HFF-Myc (cell line): ENCODE results near the gene FBXW11.
A peak's percentile ranks its signal among the peaks of the same experiment; 100 is the strongest.

ENCODE experiments used
- DNase-seq: peaks from one replicate; pipeline ENCODE4 v3.0.0-alpha.2; 2011; ENCODE audit warnings: low read depth; ENCODE audit errors: extremely low read depth
- H3K4me3 ChIP-seq: replicated peaks from 2 replicates; pipeline ENCODE4 v1.5.1; 2011; ENCODE audit warnings: low read depth, mild to moderate bottlenecking, control low read depth, low read length
- TF ChIP-seq, protein P1 (sequence below): IDR thresholded peaks from 2 replicates; pipeline ENCODE4 v1.5.1; 2012; ENCODE audit warnings: mild to moderate bottlenecking, low read depth, low read length, control low read depth; ENCODE audit errors: missing control alignments

Gene FBXW11

DNA sequence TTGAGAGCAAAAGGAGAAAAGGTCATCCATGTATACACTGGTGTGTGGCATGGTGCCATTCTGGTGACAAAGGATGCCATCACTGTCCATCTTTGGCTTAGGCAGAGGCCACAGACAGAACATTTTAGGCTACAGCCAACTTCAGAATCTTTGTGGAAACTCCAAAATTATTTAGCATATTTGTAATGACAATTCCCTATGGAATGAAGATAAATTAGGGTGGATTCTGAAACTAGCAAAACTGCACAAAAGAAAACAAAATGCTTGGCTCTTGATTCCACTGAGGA is 92.5 kb downstream of the FBXW11 start:
- no peak for DNase-seq
- TF ChIP-seq, protein P1, sequence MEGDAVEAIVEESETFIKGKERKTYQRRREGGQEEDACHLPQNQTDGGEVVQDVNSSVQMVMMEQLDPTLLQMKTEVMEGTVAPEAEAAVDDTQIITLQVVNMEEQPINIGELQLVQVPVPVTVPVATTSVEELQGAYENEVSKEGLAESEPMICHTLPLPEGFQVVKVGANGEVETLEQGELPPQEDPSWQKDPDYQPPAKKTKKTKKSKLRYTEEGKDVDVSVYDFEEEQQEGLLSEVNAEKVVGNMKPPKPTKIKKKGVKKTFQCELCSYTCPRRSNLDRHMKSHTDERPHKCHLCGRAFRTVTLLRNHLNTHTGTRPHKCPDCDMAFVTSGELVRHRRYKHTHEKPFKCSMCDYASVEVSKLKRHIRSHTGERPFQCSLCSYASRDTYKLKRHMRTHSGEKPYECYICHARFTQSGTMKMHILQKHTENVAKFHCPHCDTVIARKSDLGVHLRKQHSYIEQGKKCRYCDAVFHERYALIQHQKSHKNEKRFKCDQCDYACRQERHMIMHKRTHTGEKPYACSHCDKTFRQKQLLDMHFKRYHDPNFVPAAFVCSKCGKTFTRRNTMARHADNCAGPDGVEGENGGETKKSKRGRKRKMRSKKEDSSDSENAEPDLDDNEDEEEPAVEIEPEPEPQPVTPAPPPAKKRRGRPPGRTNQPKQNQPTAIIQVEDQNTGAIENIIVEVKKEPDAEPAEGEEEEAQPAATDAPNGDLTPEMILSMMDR, result no peak
- H3K4me3 ChIP-seq, result no peak overlapping the region

DNA sequence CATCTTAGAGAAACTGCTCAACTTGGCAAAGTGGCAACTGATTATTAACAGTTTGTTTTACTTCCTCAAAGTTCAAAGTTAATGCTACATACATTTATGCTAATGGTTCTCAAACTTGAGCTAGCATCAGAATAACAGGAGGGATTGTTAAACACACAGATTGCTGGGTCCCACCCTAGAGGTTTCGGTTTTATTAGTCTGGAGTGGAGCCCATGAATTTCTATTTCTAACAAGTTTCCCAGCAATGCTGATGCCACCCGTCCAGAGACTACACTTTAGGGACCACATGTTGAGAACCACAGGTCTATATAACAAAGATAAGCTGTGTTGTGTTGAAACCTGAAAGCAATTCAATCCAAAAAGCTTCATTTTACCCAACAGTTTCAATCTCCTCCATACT is 95.3 kb downstream of the FBXW11 start:
- DNase-seq, result no peak
- TF ChIP-seq, protein P1, result no peak
- H3K4me3 ChIP-seq, result no peak overlapping the region

DNA sequence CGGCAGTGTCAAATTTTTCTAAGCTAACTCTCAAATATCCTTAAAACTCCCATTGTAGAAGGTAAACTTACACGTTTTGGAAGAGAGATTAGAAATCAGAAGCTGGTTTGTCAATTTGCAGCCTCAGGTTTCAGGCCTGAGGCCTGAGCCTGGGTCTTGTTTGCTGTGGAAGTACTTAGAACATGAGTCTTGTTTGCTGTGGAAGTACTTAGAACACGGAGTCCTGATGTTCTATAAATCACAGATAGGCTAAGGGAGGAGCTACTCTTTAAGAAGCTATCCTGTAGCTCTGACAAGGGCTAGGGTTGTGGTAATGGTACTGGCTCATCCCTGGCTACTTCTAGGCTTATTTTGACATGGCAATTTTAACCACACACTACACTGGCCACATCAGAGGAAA is 97.8 kb downstream of the FBXW11 start:
- DNase-seq, result no peak
- no peak overlapping the region for H3K4me3 ChIP-seq
- TF ChIP-seq, protein P1, result no peak

DNA sequence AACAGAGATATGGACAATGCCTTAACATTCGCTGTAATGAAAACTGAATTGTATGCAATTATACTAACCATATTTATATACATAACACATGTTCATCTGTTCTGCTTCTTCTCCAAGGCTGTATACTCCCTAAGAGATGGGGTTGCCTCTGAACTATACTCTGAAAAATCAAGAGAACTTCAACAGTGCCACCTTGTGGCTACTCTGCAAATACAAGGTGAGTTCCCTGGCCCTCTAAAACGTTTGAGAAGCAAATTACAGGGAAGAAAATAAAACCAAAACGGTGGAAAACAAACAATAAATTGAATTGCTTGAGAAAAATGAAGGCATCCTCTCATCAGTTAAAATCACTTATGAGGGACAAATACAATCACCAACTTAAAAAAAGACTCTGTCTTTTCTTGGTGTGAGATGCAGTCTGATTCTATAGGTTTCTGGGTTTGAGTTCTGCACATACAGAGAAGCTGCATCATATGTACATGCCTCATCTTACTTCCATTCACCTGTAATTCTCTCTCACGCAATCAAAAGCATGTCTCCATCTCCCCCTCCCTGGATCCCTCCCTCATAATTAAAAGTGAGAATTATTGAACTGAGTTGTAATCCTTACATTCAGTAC is 98.6 kb downstream of the FBXW11 start:
- DNase-seq, result peak; percentile 50
- H3K4me3 ChIP-seq, result no peak overlapping the region
- TF ChIP-seq, protein P1, result peak; percentile 74

DNA sequence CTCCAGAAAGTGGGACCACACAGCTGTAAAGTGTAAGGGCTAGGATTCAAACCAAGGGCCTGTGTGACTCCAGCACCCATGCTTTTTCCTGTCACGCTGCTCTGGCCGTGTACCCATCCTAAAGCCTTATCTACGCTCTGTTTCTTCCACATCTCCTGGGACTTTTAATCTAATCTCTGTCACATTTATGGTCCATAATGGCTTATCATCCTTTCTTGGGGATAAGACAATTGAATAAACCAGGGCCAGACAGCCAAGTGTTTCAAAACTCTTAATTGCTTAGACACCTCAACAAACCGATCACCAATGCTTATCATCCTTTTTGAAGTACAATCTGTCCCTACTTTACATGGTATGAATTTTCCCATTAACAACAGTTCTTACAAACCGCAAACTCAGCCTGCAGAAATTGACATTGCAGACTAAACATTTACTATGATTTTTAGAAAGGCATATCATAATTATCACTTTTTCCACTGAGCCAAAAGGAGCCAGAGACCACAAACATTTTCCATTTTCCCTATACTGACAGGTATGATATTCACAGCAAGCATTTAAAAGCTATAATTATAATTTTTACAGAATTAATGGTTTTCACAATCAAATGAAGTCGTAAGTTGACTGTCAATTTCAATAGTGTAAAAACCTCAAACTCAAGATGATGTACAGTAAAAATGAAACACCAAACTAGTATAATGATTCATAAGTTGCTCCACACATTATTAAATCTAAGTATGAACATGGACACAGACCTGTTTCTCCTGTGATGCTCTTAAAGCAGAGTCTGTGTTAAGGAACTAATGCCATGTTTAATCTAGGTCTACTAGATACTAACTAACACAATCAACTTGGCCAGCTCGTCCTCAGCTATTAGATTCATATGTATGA is 99.5 kb downstream of the FBXW11 start:
- TF ChIP-seq, protein P1, result no peak
- H3K4me3 ChIP-seq, result no peak overlapping the region
- DNase-seq, result no peak

DNA sequence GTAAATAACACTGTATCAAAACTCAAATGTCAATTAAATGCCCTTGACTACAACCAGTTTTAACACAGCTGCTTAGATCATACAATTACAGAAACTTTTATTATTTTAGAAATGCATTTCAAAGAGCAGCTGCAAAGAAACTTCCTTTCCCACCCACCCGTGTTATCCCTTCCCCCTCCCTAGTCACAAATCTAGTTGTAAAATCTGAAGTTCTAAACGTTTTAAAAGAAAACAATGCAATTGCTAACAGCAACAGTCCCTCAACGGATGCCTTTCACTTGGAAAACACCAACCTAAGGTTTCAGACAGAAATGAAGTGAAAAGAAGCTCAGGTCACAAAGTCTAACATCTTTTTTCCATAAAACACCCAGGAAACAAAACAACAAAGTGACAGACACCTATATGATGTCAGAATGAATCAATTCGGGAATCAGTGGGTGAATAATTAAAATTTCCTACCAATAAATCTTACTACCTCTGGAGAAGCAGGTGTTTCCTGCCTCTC is 100.3 kb downstream of the FBXW11 start:
- TF ChIP-seq, protein P1, result no peak
- no peak overlapping the region for H3K4me3 ChIP-seq
- DNase-seq, result no peak
